Panc1 (cell line): Measurements from ENCODE around the gene OTULIN. TPM values are rescaled to one million over a fixed set of nuclear protein-coding genes. Genes with fewer than 3 reads are reported as not detected.

ENCODE experiments used
- ATAC-seq: fragments of 200-7000 bp; cut with Tn5 transposase; 2 replicates; pipeline ENCODE4 v1.9.1; 2020; ENCODE audit warnings: mild to moderate bottlenecking, moderate library complexity
- BruUV-seq: library from RNA; stranded (reverse); fragments of 400-500 nt; replicated peaks from 2 replicates; lab custom pipeline; 2021; lab: Mats Ljungman, UMichigan
- CTCF ChIA-PET: fragments of 300-600 bp; sonication (Branson Sonifier 250); formaldehyde crosslinking; loops from one replicate; lab custom pipeline; 2022; ENCODE audit warnings: antibody characterized with exemption; lab: Charles Lee
- POLR2A ChIA-PET: fragments of 300-600 bp; sonication (Branson Sonifier 250); formaldehyde crosslinking; loops from one replicate; lab custom pipeline; 2022; ENCODE audit warnings: antibody characterized with exemption; lab: Charles Lee
- DNase-seq: peaks from one replicate; pipeline ENCODE4 v3.0.0-alpha.2; 2010; ENCODE audit warnings: low read depth, low spot score
- H3K27ac ChIP-seq: 2 replicates; pipeline ENCODE4 v1.5.1; 2011; ENCODE audit warnings: mild to moderate bottlenecking, low read length, inconsistent platforms
- H3K27me3 ChIP-seq: fragments of 200-500 bp; sonication (Bioruptor generic); 2 replicates; pipeline ENCODE4 v1.6.0; 2014; ENCODE audit warnings: low read length, inconsistent platforms; ENCODE audit not compliant: control insufficient read depth, insufficient read depth
- H3K36me3 ChIP-seq: fragments of 200-500 bp; sonication (Bioruptor generic); 2 replicates; pipeline ENCODE4 v1.5.1; 2014; ENCODE audit warnings: inconsistent platforms, mild to moderate bottlenecking, low read length, moderate library complexity; ENCODE audit not compliant: control insufficient read depth, insufficient read depth
- H3K4me1 ChIP-seq: 2 replicates; pipeline ENCODE4 v1.5.1; 2011; ENCODE audit warnings: inconsistent platforms, mild to moderate bottlenecking, low read length, moderate library complexity; ENCODE audit not compliant: control insufficient read depth, insufficient read depth
- H3K4me3 ChIP-seq, 2 experiments: 2 replicates each; pipeline ENCODE4 v1.5.1; 2011 to 2012; ENCODE audit warnings: low read depth in 2 of 2, low read length in 2 of 2, mild to moderate bottlenecking in 2 of 2, inconsistent platforms in 1 of 2, moderate library complexity in 1 of 2
- H3K9me3 ChIP-seq: fragments of 200-500 bp; sonication (Bioruptor generic); 2 replicates; pipeline ENCODE4 v1.5.1; 2014; ENCODE audit warnings: low read depth, mild to moderate bottlenecking, inconsistent platforms, low read length, moderate library complexity; ENCODE audit not compliant: control insufficient read depth, insufficient read depth
- CTCF ChIP-seq: fragments of 450-650 bp; IDR thresholded peaks from 2 replicates; pipeline ENCODE4 v1.5.1; 2017; ENCODE audit warnings: mild to moderate bottlenecking
- POLR2AphosphoS5 ChIP-seq: IDR thresholded peaks from 2 replicates; pipeline ENCODE4 v1.6.1; 2012; ENCODE audit warnings: mild to moderate bottlenecking, low read depth, low read length, moderate library complexity
- REST ChIP-seq, 2 experiments: IDR thresholded peaks; 2 replicates each; pipeline ENCODE4 v1.6.1; 2011 to 2012; ENCODE audit warnings: low read depth in 2 of 2, control low read depth in 1 of 2, low read length in 1 of 2, mild to moderate bottlenecking in 1 of 2, moderate library complexity in 1 of 2; ENCODE audit not compliant: insufficient read depth in 1 of 2
- SIN3A ChIP-seq: IDR thresholded peaks from 2 replicates; pipeline ENCODE4 v1.6.1; 2012; ENCODE audit warnings: low read depth, mild to moderate bottlenecking, low read length, moderate library complexity, borderline replicate concordance; ENCODE audit not compliant: insufficient read depth
- TCF7L2 ChIP-seq: IDR thresholded peaks from 2 replicates; pipeline ENCODE4 v1.6.1; 2011; ENCODE audit warnings: mild to moderate bottlenecking, low read depth, low read length, inconsistent platforms
- in situ Hi-C: cut with HindIII; loops from 2 replicates; pipeline ENCODE4 v1.10.0; 2016; ENCODE audit warnings: low sequenced_read_pairs, low pct_unique_long_range_greater_than_20kb
- intact Hi-C: fragments of 100-400 bp; cut with micrococcal nuclease; formaldehyde crosslinking; loops from one replicate; pipeline ENCODE4 v1.10.0; 2022; ENCODE audit not compliant: unreplicated experiment
- total RNA-seq: library from RNA; stranded (reverse); gene quantifications from one replicate; pipeline ENCODE4 v1.2.1, GENCODE V29; 2021; ENCODE audit not compliant: unreplicated experiment

The OTULIN gene
- total RNA-seq, 1 experiment from 2014 or later: 40.1 TPM

GRCh38 chr5:14687023-14687665, 22.6 kb downstream of the OTULIN start:
- Histone ChIP-seq H3K27me3 (no peaks in the 10 kb centered on the region), H3K4me3 (no peak overlapping the region), H3K9me3 (peaks cover 6% of the 10 kb centered on the region; the same call in 1 of the 2 replicates), H3K27ac (no peak overlapping the region), H3K4me1 (no peaks in the 10 kb centered on the region; the same call in 1 of the 2 replicates), H3K36me3 (peaks cover 31% of the 10 kb centered on the region)
- POLR2A ChIA-PET: no interaction called here
- BruUV-seq: no TSS peak
- no peak for TF ChIP-seq POLR2AphosphoS5
- no peak for TF ChIP-seq CTCF
- no peak for TF ChIP-seq SIN3A
- TF ChIP-seq TCF7L2: no peak
- TF ChIP-seq REST (IDR thresholded peaks at IDR 0.05; ENCODE audit: insufficient read depth in 1 of 2, low read depth in 2 of 2, low read length in 1 of 2): no peak
- CTCF ChIA-PET: no interaction called here
- DNase-seq (no peak), ATAC-seq (no peak)
- in situ Hi-C loops: no loop called here
- intact Hi-C loops: no loop called here

- Histone ChIP-seq H3K4me3 (no peak overlapping the region), H3K27ac (no peak overlapping the region), H3K27me3 (no peaks in the 10 kb centered on the region), H3K36me3 (peaks cover 25% of the 10 kb centered on the region), H3K4me1 (no peaks in the 10 kb centered on the region), H3K9me3 (peaks cover 6% of the 10 kb centered on the region; the same call in 1 of the 2 replicates)
- TF ChIP-seq REST (IDR thresholded peaks at IDR 0.05; ENCODE audit: insufficient read depth in 1 of 2, low read depth in 2 of 2, low read length in 1 of 2) (no peak), POLR2AphosphoS5 (no peak), CTCF (no peak), SIN3A (no peak), TCF7L2 (no peak)
- no TSS peak for BruUV-seq
- ATAC-seq (no peak), DNase-seq (no peak)
- ChIA-PET POLR2A (no interaction called here), CTCF (interaction anchor here (0.6 kb wide), 1 partner anchor 313 kb away, joined by 7 read pairs; no protein-coding TSS in a partner anchor)
- intact Hi-C loops: no loop called here
- in situ Hi-C loops: no loop called here
Observed at GRCh38 chr5:14693070-14693469, 28.6 kb downstream of the OTULIN start.
